ENCODE results near the gene SCUBE1.

DNA sequence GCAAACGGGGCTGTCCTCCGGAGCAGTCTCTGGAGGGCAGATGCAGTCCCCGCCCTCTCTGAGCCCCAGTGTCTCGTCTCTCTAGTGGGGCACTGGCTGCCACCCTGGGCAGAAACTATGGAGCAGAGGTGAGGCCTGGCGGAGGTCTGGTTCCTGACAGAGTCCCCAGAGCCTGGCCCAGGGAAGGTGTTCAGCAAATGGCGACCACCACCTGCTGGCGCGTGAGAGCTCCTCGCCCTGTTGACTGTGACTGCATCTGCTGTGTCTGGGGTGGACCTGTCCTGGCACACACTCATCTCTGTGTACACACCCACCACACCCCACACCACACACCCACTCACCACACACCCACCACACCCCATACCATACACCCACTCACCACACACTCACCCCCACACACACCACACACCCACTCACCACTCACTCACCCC, 137.9 kb downstream of the SCUBE1 start:
- TF ChIP-seq CTCF (IDR thresholded peaks at IDR 0.05 in 2 of 3, conservative IDR thresholded peaks at IDR 0.05 in 1 of 3; ENCODE audit: borderline replicate concordance in 1 of 3, insufficient read depth in 1 of 3, low read depth in 2 of 3, low read length in 2 of 3) (no peak), SP1 (IDR thresholded peaks at IDR 0.05; ENCODE audit: low read depth) (no peak), EZH2 (IDR thresholded peaks at IDR 0.05) (no peak), POLR2A (IDR thresholded peaks at IDR 0.05; ENCODE audit: borderline replicate concordance, extremely low read depth, insufficient read depth, insufficient read length) (no peak), POLR2AphosphoS5 (IDR thresholded peaks at IDR 0.05; ENCODE audit: low read depth, low read length) (no peak), SIN3A (IDR thresholded peaks at IDR 0.05; ENCODE audit: low read depth) (no peak), EZH2phosphoT487 (IDR thresholded peaks at IDR 0.05; ENCODE audit: borderline replicate concordance) (no peak)
- TF ChIP-seq, protein P1, sequence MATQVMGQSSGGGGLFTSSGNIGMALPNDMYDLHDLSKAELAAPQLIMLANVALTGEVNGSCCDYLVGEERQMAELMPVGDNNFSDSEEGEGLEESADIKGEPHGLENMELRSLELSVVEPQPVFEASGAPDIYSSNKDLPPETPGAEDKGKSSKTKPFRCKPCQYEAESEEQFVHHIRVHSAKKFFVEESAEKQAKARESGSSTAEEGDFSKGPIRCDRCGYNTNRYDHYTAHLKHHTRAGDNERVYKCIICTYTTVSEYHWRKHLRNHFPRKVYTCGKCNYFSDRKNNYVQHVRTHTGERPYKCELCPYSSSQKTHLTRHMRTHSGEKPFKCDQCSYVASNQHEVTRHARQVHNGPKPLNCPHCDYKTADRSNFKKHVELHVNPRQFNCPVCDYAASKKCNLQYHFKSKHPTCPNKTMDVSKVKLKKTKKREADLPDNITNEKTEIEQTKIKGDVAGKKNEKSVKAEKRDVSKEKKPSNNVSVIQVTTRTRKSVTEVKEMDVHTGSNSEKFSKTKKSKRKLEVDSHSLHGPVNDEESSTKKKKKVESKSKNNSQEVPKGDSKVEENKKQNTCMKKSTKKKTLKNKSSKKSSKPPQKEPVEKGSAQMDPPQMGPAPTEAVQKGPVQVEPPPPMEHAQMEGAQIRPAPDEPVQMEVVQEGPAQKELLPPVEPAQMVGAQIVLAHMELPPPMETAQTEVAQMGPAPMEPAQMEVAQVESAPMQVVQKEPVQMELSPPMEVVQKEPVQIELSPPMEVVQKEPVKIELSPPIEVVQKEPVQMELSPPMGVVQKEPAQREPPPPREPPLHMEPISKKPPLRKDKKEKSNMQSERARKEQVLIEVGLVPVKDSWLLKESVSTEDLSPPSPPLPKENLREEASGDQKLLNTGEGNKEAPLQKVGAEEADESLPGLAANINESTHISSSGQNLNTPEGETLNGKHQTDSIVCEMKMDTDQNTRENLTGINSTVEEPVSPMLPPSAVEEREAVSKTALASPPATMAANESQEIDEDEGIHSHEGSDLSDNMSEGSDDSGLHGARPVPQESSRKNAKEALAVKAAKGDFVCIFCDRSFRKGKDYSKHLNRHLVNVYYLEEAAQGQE (IDR thresholded peaks at IDR 0.05; ENCODE audit: low read depth), result no peak

All from HCT116 (cell line).